SK-N-SH (cell line): ENCODE data around the gene TMCC3.

Experiments used
- CTCF ChIP-seq: fragments of 200-600 bp; sonication (generic); IDR thresholded peaks from 2 replicates; pipeline ENCODE4 v1.6.1; 2017; ENCODE audit warnings: antibody characterized with exemption, mild to moderate bottlenecking, moderate library complexity
- ELF1 ChIP-seq: IDR thresholded peaks from 2 replicates; pipeline ENCODE4 v1.4.0; 2012
- IRF3 ChIP-seq: fragments of 150-350 bp; IDR thresholded peaks from 2 replicates; pipeline ENCODE4 v1.6.1; 2016; ENCODE audit warnings: mild to moderate bottlenecking, low read depth, low read length
- RAD21 ChIP-seq: IDR thresholded peaks from 2 replicates; pipeline ENCODE4 v1.6.1; 2012; ENCODE audit warnings: mild to moderate bottlenecking, low read length
- TF ChIP-seq, protein P1 (sequence below): IDR thresholded peaks from 2 replicates; pipeline ENCODE4 v1.4.0; 2012; ENCODE audit warnings: low read depth

DNA sequence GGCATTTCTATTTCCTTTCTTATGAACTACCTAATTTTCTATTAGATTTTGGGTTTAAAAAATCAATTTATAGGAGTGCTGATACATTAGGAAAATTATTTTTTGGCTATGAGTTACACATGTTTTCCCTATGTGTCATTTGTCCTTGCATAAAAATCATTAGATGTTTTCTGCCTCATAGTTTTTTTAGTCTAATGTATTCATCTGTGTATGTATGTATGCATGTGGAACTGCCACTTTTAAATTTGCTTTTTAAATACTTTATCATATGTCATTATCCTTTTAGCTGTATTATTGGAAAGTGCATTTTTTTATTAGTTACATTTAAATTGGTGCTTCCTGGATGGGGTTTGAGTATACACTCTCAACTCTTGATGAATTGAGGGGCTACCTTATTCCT, 112.0 kb downstream of the TMCC3 start:
- TF ChIP-seq CTCF, result no peak
- TF ChIP-seq IRF3, result no peak
- TF ChIP-seq RAD21, result no peak
- TF ChIP-seq, protein P1, sequence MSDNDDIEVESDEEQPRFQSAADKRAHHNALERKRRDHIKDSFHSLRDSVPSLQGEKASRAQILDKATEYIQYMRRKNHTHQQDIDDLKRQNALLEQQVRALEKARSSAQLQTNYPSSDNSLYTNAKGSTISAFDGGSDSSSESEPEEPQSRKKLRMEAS, result no peak
- TF ChIP-seq ELF1, result no peak
